PC-3 (cell line): ENCODE data around the gene SCRG1. TPM values are rescaled to one million over a fixed set of nuclear protein-coding genes. Genes with fewer than 3 reads are reported as not detected.
A peak's percentile ranks its signal among the peaks of the same experiment; 100 is the strongest.

Experiments
- ATAC-seq: fragments of 200-7000 bp; cut with Tn5 transposase; 2 replicates; pipeline ENCODE4 v1.9.1; 2020; ENCODE audit warnings: mild to moderate bottlenecking, moderate library complexity
- BruUV-seq: library from RNA; stranded (reverse); fragments of 400-500 nt; replicated peaks from 2 replicates; lab custom pipeline; 2021; lab: Mats Ljungman, UMichigan
- CTCF ChIA-PET: fragments of 300-600 bp; sonication (Branson Sonifier 250); formaldehyde crosslinking; loops from one replicate; lab custom pipeline; 2022; ENCODE audit warnings: antibody characterized with exemption; lab: Charles Lee
- POLR2A ChIA-PET: fragments of 300-600 bp; sonication (Branson Sonifier 250); formaldehyde crosslinking; loops from one replicate; lab custom pipeline; 2022; ENCODE audit warnings: antibody characterized with exemption; ENCODE audit not compliant: unreplicated experiment; lab: Charles Lee
- DNase-seq: peaks from one replicate; pipeline ENCODE4 v3.0.0-alpha.2; 2015
- H2AFZ ChIP-seq: fragments of 300-600 bp; sonication (generic); 2 replicates; pipeline ENCODE4 v1.6.0; 2016; ENCODE audit warnings: antibody characterized with exemption, low read length
- H3F3A ChIP-seq: fragments of 300-600 bp; sonication (generic); one replicate; pipeline ENCODE4 v1.6.0; 2017; ENCODE audit warnings: antibody characterized with exemption, low read length, control low read depth, mild to moderate bottlenecking; ENCODE audit not compliant: unreplicated experiment
- H3K27ac ChIP-seq: fragments of 300-600 bp; sonication (generic); 2 replicates; pipeline ENCODE4 v1.5.1; 2016; ENCODE audit warnings: mild to moderate bottlenecking, low read length
- H3K27me3 ChIP-seq: fragments of 300-600 bp; sonication (generic); 2 replicates; pipeline ENCODE4 v1.6.1; 2016; ENCODE audit warnings: low read length, mixed read lengths
- H3K36me3 ChIP-seq: fragments of 300-600 bp; sonication (generic); 2 replicates; pipeline ENCODE4 v1.6.1; 2016; ENCODE audit warnings: low read depth, mixed run types, low read length, mixed read lengths
- H3K4me1 ChIP-seq: fragments of 300-600 bp; sonication (generic); 2 replicates; pipeline ENCODE4 v1.5.1; 2016; ENCODE audit warnings: low read length; ENCODE audit not compliant: insufficient read depth
- H3K4me2 ChIP-seq: fragments of 300-600 bp; sonication (generic); 2 replicates; pipeline ENCODE4 v1.6.0; 2016; ENCODE audit warnings: low read length
- H3K4me3 ChIP-seq: fragments of 300-600 bp; sonication (generic); 2 replicates; pipeline ENCODE4 v1.5.1; 2016; ENCODE audit warnings: mild to moderate bottlenecking, low read length, mixed read lengths
- H3K79me2 ChIP-seq: fragments of 300-600 bp; sonication (generic); 2 replicates; pipeline ENCODE4 v1.6.1; 2017; ENCODE audit warnings: low read length, mixed read lengths
- H3K9ac ChIP-seq: fragments of 300-600 bp; sonication (generic); 2 replicates; pipeline ENCODE4 v1.6.0; 2016; ENCODE audit warnings: mild to moderate bottlenecking, low read length
- H3K9me2 ChIP-seq: fragments of 300-600 bp; sonication (generic); replicated peaks from 2 replicates; pipeline ENCODE4 v1.6.1; 2016; ENCODE audit warnings: mixed run types, low read length, mixed read lengths
- H3K9me3 ChIP-seq: fragments of 300-600 bp; sonication (generic); 2 replicates; pipeline ENCODE4 v1.6.1; 2016; ENCODE audit warnings: low read length, mixed read lengths
- H4K20me1 ChIP-seq: fragments of 300-600 bp; sonication (generic); 2 replicates; pipeline ENCODE4 v1.6.1; 2016; ENCODE audit warnings: low read length, mixed read lengths
- EZH2 ChIP-seq: fragments of 300-600 bp; sonication (generic); IDR thresholded peaks from one replicate; pipeline ENCODE4 v1.6.1; 2017; ENCODE audit warnings: antibody characterized with exemption, mild to moderate bottlenecking, low read length; ENCODE audit not compliant: unreplicated experiment
- EZH2phosphoT487 ChIP-seq: fragments of 300-600 bp; sonication (generic); IDR thresholded peaks from 2 replicates; pipeline ENCODE4 v1.6.1; 2018; ENCODE audit warnings: mild to moderate bottlenecking, antibody characterized with exemption, low read length, borderline replicate concordance
- intact Hi-C: fragments of 100-400 bp; cut with micrococcal nuclease; formaldehyde crosslinking; loops from 2 replicates; pipeline ENCODE4 v1.9.0; 2023
- total RNA-seq: library from RNA; depleted of rRNA; stranded (reverse); fragments of >200 nt; gene quantifications from 2 replicates; pipeline ENCODE4 v1.2.3, GENCODE V29; 2014; rRNA removed
- TF ChIP-seq, protein P1 (sequence below): fragments of 300-600 bp; sonication (generic); conservative IDR thresholded peaks from 2 replicates; pipeline ENCODE4 v1.5.1; 2017; ENCODE audit warnings: antibody characterized with exemption, low read depth, mild to moderate bottlenecking, low read length

The SCRG1 gene
- total RNA-seq, 1 experiment from 2014 or later: not detected

DNA sequence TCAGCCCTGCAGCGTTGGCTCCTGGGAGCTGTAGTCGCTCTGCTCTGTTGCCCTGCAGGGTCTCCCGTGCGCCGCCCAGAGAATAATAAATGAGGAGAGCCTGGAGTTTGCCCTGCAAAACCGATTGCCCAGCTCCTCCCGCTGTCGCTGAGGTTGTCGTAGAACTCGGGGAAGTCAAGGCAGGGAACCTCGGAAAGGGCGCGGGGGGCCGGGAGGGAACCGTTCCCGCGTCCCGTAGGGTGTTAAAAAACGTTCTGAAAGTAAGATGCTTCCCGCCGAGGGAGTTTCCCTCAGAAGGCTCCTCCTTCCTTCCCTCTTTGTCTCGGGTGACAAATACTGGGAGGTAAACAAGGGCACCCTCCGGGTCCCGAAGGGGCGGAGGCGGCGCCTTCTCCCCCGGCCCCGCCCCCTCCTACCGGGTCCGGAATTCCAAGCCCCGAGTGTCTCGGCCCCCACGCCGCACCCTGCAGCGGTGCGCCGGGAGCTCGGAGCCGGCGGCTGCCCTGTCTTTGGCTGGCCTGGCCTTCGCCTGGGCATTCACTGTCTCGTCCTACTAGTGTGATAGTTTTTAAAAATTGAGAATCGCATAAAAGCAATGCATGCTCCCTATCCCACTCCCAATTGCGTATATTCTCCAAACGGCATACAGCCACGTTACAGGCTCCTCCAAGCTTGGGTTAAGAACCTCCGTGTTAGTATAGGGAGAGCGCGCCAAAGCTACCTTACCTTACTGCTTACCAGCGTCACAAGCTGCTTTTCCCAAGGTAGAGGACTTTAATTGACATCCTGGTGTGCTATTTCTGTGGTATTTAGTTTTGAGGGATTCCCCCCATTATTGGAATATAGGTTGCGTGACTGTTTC lies 63.8 kb downstream of the SCRG1 start:
- ChIA-PET POLR2A (interaction anchor here (0.6 to 1.0 kb wide), 6 partner anchors 26 to 296 kb away, joined by 3 to 52 read pairs (median 5); partner anchors contain the start of gene SAP30), CTCF (interaction anchor here (0.6 to 1.5 kb wide), 4 partner anchors 16 to 83 kb away, joined by 3 to 4 read pairs (median 3); partner anchors contain the start of gene SAP30)
- Histone ChIP-seq H3K27me3 (no peaks in the 10 kb centered on the region), H3K4me3 (peak overlapping the region; percentile 91), H3K79me2 (peaks cover 50% of the 10 kb centered on the region), H2AFZ (peak overlapping the region; percentile 95), H3K36me3 (peaks cover 19% of the 10 kb centered on the region), H3K4me1 (peaks cover 27% of the 10 kb centered on the region), H3F3A (no peaks in the 10 kb centered on the region), H3K4me2 (peak overlapping the region; percentile 96), H3K27ac (peak overlapping the region; percentile 91), H3K9me2 (no peaks in the 10 kb centered on the region), H4K20me1 (peaks cover 18% of the 10 kb centered on the region), H3K9me3 (no peaks in the 10 kb centered on the region), H3K9ac (peak overlapping the region; percentile 97)
- ATAC-seq (peak; percentile 56), DNase-seq (peak; percentile 89)
- BruUV-seq: TSS peak; percentile 69
- TF ChIP-seq EZH2 (no peak), EZH2phosphoT487 (no peak)
- TF ChIP-seq, protein P1, sequence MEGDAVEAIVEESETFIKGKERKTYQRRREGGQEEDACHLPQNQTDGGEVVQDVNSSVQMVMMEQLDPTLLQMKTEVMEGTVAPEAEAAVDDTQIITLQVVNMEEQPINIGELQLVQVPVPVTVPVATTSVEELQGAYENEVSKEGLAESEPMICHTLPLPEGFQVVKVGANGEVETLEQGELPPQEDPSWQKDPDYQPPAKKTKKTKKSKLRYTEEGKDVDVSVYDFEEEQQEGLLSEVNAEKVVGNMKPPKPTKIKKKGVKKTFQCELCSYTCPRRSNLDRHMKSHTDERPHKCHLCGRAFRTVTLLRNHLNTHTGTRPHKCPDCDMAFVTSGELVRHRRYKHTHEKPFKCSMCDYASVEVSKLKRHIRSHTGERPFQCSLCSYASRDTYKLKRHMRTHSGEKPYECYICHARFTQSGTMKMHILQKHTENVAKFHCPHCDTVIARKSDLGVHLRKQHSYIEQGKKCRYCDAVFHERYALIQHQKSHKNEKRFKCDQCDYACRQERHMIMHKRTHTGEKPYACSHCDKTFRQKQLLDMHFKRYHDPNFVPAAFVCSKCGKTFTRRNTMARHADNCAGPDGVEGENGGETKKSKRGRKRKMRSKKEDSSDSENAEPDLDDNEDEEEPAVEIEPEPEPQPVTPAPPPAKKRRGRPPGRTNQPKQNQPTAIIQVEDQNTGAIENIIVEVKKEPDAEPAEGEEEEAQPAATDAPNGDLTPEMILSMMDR: no peak
- intact Hi-C loops: loop anchor here (1.0 to 2.0 kb wide), 2 partner anchors 34 to 82 kb away; no protein-coding TSS in a partner anchor

Other genes starting within 250 kb of the SCRG1 start
- gene GALNT7, start 230.3 kb downstream of the SCRG1 start, total RNA-seq: 13.8 and 16.3 TPM in 2 replicates
- 111 and 139 TPM in 2 replicates for gene HMGB2, start 64.8 kb downstream of the SCRG1 start, total RNA-seq
- gene SAP30, start 28.2 kb downstream of the SCRG1 start, total RNA-seq: 33.2 and 38.8 TPM in 2 replicates
- not detected in 2 replicates for gene HAND2, start 131.1 kb upstream of the SCRG1 start, total RNA-seq